H9 (cell line): Measurements from ENCODE around the gene DUSP18. TPM values are rescaled to one million over a fixed set of nuclear protein-coding genes. Genes with fewer than 3 reads are reported as not detected.
A peak's percentile ranks its signal among the peaks of the same experiment; 100 is the strongest.
"Not testable (repeated sequence)": the region's sequence is repeated elsewhere in the genome, so short reads cannot be mapped to it uniquely, and the experiment has no call there.

Experiments
- DNase-seq: peaks from one replicate; pipeline ENCODE4 v3.0.0-alpha.2; 2017
- H2AFZ ChIP-seq: one replicate; pipeline ENCODE4 v1.6.1; 2013; ENCODE audit warnings: mild to moderate bottlenecking, low read length, control low read depth, moderate library complexity
- H2AK5ac ChIP-seq: 2 replicates; pipeline ENCODE4 v1.6.1; 2013; ENCODE audit warnings: low read length, control low read depth, mixed read lengths; ENCODE audit not compliant: insufficient read length
- H2BK120ac ChIP-seq: one replicate; pipeline ENCODE4 v1.6.1; 2013; ENCODE audit warnings: low read depth, mild to moderate bottlenecking, low read length, control low read depth, inconsistent platforms; ENCODE audit not compliant: poor library complexity, severe bottlenecking
- H2BK12ac ChIP-seq: 2 replicates; pipeline ENCODE4 v1.6.1; 2013; ENCODE audit warnings: low read length, control low read depth, mixed read lengths, low read depth; ENCODE audit not compliant: insufficient read length
- H2BK15ac ChIP-seq: 2 replicates; pipeline ENCODE4 v1.6.1; 2013; ENCODE audit warnings: low read depth, low read length, control low read depth
- H2BK20ac ChIP-seq: one replicate; pipeline ENCODE4 v1.6.1; 2013; ENCODE audit warnings: low read depth, mild to moderate bottlenecking, low read length, control low read depth, inconsistent platforms; ENCODE audit not compliant: poor library complexity, severe bottlenecking
- H2BK5ac ChIP-seq: 2 replicates; pipeline ENCODE4 v1.6.1; 2013; ENCODE audit warnings: low read length, control low read depth, mixed read lengths; ENCODE audit not compliant: insufficient read length
- H3K14ac ChIP-seq: 2 replicates; pipeline ENCODE4 v1.6.1; 2013; ENCODE audit warnings: low read length, control low read depth; ENCODE audit not compliant: insufficient read depth
- H3K18ac ChIP-seq: 2 replicates; pipeline ENCODE4 v1.6.1; 2013; ENCODE audit warnings: low read depth, mild to moderate bottlenecking, mixed read lengths, low read length, control low read depth; ENCODE audit not compliant: insufficient read length
- H3K23ac ChIP-seq: 2 replicates; pipeline ENCODE4 v1.6.1; 2013; ENCODE audit warnings: low read length, control low read depth, mixed read lengths, low read depth; ENCODE audit not compliant: insufficient read length
- H3K23me2 ChIP-seq: 2 replicates; pipeline ENCODE4 v1.6.1; 2013; ENCODE audit warnings: low read depth, mild to moderate bottlenecking, mixed read lengths, low read length, control low read depth; ENCODE audit not compliant: insufficient read length, poor library complexity, severe bottlenecking
- H3K27ac ChIP-seq: 2 replicates; pipeline ENCODE4 v1.5.1; 2013; ENCODE audit warnings: low read length, control low read depth, mixed read lengths, low read depth; ENCODE audit not compliant: insufficient read length
- H3K27me3 ChIP-seq: 2 replicates; pipeline ENCODE4 v1.6.1; 2013; ENCODE audit warnings: low read length, control low read depth, inconsistent platforms; ENCODE audit not compliant: insufficient read depth
- H3K4ac ChIP-seq: 2 replicates; pipeline ENCODE4 v1.6.1; 2013; ENCODE audit warnings: low read depth, mild to moderate bottlenecking, control low read depth, inconsistent platforms, low read length, moderate library complexity
- H3K4me1 ChIP-seq: 2 replicates; pipeline ENCODE4 v1.6.1; 2013; ENCODE audit warnings: low read length, control low read depth, inconsistent platforms; ENCODE audit not compliant: insufficient read depth
- H3K4me2 ChIP-seq: 2 replicates; pipeline ENCODE4 v1.6.1; 2013; ENCODE audit warnings: low read length, control low read depth, mixed read lengths; ENCODE audit not compliant: insufficient read length, insufficient read depth
- H3K56ac ChIP-seq: 2 replicates; pipeline ENCODE4 v1.6.1; 2013; ENCODE audit warnings: low read depth, mild to moderate bottlenecking, mixed read lengths, low read length, control low read depth; ENCODE audit not compliant: insufficient read length
- H3K79me1 ChIP-seq: 2 replicates; pipeline ENCODE4 v1.6.1; 2013; ENCODE audit warnings: low read depth, mild to moderate bottlenecking, moderate library complexity, low read length, control low read depth, inconsistent platforms; ENCODE audit not compliant: insufficient read depth, poor library complexity, severe bottlenecking
- H3K79me2 ChIP-seq: 2 replicates; pipeline ENCODE4 v1.6.1; 2013; ENCODE audit warnings: low read length, control low read depth, inconsistent platforms; ENCODE audit not compliant: insufficient read depth
- H3K9ac ChIP-seq: 2 replicates; pipeline ENCODE4 v1.6.1; 2013; ENCODE audit warnings: low read length, control low read depth, mixed read lengths; ENCODE audit not compliant: insufficient read length; ENCODE audit errors: extremely low read depth
- H3K9me3 ChIP-seq: one replicate; pipeline ENCODE4 v1.6.1; 2013; ENCODE audit warnings: low read depth, low read length, inconsistent platforms; ENCODE audit not compliant: control insufficient read depth
- H3T11ph ChIP-seq: one replicate; pipeline ENCODE4 v1.6.1; 2013; ENCODE audit warnings: mild to moderate bottlenecking, low read length, control low read depth, inconsistent platforms
- H4K20me1 ChIP-seq: one replicate; pipeline ENCODE4 v1.6.1; 2013; ENCODE audit not compliant: control insufficient read depth, insufficient read length, insufficient read depth
- H4K5ac ChIP-seq: 2 replicates; pipeline ENCODE4 v1.6.1; 2013; ENCODE audit warnings: low read depth, mild to moderate bottlenecking, mixed read lengths, low read length, control low read depth; ENCODE audit not compliant: insufficient read length
- H4K8ac ChIP-seq: replicated peaks from 2 replicates; pipeline ENCODE4 v1.6.1; 2013; ENCODE audit warnings: low read length, control low read depth, mixed read lengths, low read depth; ENCODE audit not compliant: insufficient read length
- H4K91ac ChIP-seq: 2 replicates; pipeline ENCODE4 v1.6.1; 2013; ENCODE audit warnings: low read depth, mild to moderate bottlenecking, moderate library complexity, mixed read lengths, low read length, control low read depth; ENCODE audit not compliant: insufficient read length
- H3K27ac Mint-ChIP-seq, 3 experiments: 2 replicates in 2 of 3; 3 replicates in 1 of 3; pipeline ENCODE4 v1.8.0; 2020 to 2021; ENCODE audit warnings: mixed read lengths in 3 of 3, mild to moderate bottlenecking in 1 of 3, moderate library complexity in 1 of 3
- H3K27me3 Mint-ChIP-seq: 2 replicates; pipeline ENCODE4 v1.8.0; 2021; ENCODE audit warnings: low read depth, mild to moderate bottlenecking, moderate library complexity, mixed read lengths
- H3K36me3 Mint-ChIP-seq, 3 experiments: 2 replicates in 2 of 3; 3 replicates in 1 of 3; pipeline ENCODE4 v1.8.0; 2020 to 2021; ENCODE audit warnings: low read depth in 3 of 3, mixed read lengths in 3 of 3; ENCODE audit not compliant: insufficient read depth in 1 of 3
- H3K4me1 Mint-ChIP-seq, 2 experiments: 2 replicates each; pipeline ENCODE4 v1.8.0; 2020; ENCODE audit warnings: mixed read lengths in 2 of 2
- H3K4me3 Mint-ChIP-seq, 2 experiments: 2 replicates in 1 of 2; 3 replicates in 1 of 2; pipeline ENCODE4 v1.8.0; 2020 to 2021; ENCODE audit warnings: mild to moderate bottlenecking in 2 of 2, mixed read lengths in 2 of 2, moderate library complexity in 1 of 2
- H3K9me3 Mint-ChIP-seq, 2 experiments: 2 replicates in 1 of 2; 3 replicates in 1 of 2; pipeline ENCODE4 v1.8.0; 2020; ENCODE audit warnings: mild to moderate bottlenecking in 2 of 2, mixed read lengths in 2 of 2, moderate library complexity in 1 of 2
- CTCF ChIP-seq: fragments of 200-600 bp; sonication (generic); conservative IDR thresholded peaks from 3 replicates; pipeline ENCODE4 v1.8.0; 2021; ENCODE audit warnings: antibody characterized with exemption, mild to moderate bottlenecking
- WGBS: extraction: QIAGEN DNeasy Blood & Tissue Kit; methylation state at CpG from one replicate; pipeline ENCODE4 v1.1.7; 2013; ENCODE audit warnings: missing lambda C conversion rate, low lambda C conversion rate, mixed read lengths; ENCODE audit not compliant: insufficient read length; ENCODE audit errors: extremely low coverage; 5-methylcytosine and 5-hydroxymethylcytosine counted together
- total RNA-seq: library from RNA; stranded (reverse); gene quantifications from 2 replicates; pipeline ENCODE4 v1.2.1, GENCODE V29; 2021

DUSP18 gene
- total RNA-seq, 1 experiment from 2014 or later = 2.6 TPM

DNA sequence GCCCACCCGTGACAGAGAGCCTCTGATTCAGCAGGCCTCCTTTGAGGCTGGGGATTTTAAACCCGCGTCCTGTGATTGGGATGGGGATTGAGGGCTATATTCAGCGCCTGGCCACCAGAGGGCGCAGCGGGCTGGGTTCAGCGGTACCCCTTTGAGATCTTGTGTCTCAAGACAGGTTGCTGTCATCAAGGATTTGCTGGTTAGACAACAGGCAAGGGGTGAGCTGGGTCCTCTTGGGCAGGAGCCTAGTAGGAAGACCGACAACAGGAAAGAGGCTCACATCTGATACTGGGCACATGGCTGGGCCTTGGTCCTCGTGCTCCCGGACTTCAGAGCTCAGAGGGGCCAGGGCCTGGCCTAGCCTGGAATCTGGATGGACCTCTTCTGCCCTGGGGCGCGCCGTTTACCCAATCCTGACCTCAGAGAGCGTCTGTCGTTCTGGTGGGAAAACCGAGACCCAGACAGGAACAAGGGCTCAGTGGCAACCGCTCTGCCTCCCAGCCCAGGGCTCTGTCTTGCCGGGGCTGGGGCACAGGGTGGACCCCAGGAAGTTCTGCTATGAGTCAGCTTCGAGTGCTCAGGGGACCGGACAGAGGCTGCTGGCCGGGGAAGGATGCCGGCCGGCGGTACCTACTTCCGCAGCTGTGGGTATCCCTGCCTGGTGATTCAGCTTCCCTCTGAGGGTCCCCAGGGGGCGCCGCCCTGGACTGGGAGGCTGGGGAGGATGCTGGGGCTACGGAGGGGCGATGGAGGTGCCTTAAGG lies 33.0 kb downstream of the DUSP18 start:
- H4K8ac ChIP-seq = no peak overlapping the region
- no peak overlapping the region for H3T11ph ChIP-seq
- no peak overlapping the region for H3K23ac ChIP-seq
- no peaks in the 10 kb centered on the region for H3K79me1 ChIP-seq
- no peak overlapping the region for H4K91ac ChIP-seq
- H4K5ac ChIP-seq = no peak overlapping the region
- no CpG with 5 or more reads among the region's 29 CpGs for WGBS
- no peaks in the 10 kb centered on the region for H3K79me2 ChIP-seq
- peak overlapping the region; percentile 50 for H3K4me2 ChIP-seq
- no peak overlapping the region for H2BK15ac ChIP-seq
- no peak overlapping the region for H2AK5ac ChIP-seq
- H2BK120ac ChIP-seq = no peak overlapping the region
- peaks cover 12% of the 10 kb centered on the region for H3K23me2 ChIP-seq
- no peak overlapping the region for H3K27ac ChIP-seq
- no peaks in the 10 kb centered on the region for H3K9me3 ChIP-seq
- peak; percentile 94 for TF ChIP-seq CTCF
- no peak overlapping the region for H2BK12ac ChIP-seq
- no peaks in the 10 kb centered on the region for H4K20me1 ChIP-seq
- no peak overlapping the region for H3K14ac ChIP-seq
- no peak overlapping the region for H2AFZ ChIP-seq
- no peak overlapping the region for H3K18ac ChIP-seq
- H2BK20ac ChIP-seq = no peak overlapping the region
- H3K4ac ChIP-seq = no peak overlapping the region
- no peak overlapping the region; a peak in 1 of 7 replicates for H3K27ac Mint-ChIP-seq
- no peak overlapping the region for H3K9ac ChIP-seq
- H3K4me1 ChIP-seq = no peaks in the 10 kb centered on the region; the same call in 1 of the 2 replicates
- no peaks in the 10 kb centered on the region; the same call in 1 of the 2 replicates for H3K27me3 ChIP-seq
- peaks cover 10% of the 10 kb centered on the region for H3K27me3 Mint-ChIP-seq
- H2BK5ac ChIP-seq = no peak overlapping the region
- H3K9me3 Mint-ChIP-seq = peaks cover 12 to 16% of the 10 kb centered on the region in 2 experiments
- H3K4me1 Mint-ChIP-seq = peaks cover 24 to 31% of the 10 kb centered on the region in 2 experiments
- H3K56ac ChIP-seq = no peak overlapping the region
- peak overlapping the region; percentile 59 to 73 for H3K4me3 Mint-ChIP-seq
- DNase-seq = peak; percentile 90
- H3K36me3 Mint-ChIP-seq = peaks cover 8 to 20% (median 15%) of the 10 kb centered on the region in 3 experiments; a peak in 6 of 7 replicates

DNA sequence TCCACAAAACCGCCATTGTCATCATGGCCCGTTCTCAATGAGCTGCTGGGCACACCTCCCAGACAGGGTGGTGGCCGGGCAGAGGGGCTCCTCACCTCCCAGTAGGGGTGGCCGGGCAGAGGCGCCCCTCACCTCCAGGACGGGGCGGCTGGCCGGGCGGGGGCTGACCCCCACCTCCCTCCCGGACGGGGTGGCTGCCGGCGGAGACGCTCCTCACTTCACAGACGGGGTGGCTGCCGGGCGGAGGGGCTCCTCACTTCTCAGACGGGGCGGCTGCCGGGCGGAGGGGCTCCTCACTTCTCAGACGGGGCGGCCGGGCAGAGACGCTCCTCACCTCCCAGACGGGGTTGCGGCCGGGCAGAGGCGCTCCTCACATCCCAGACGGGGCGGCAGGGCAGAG lies 36.2 kb downstream of the DUSP18 start:
- H2AFZ ChIP-seq, H4K8ac ChIP-seq, H3K27me3 Mint-ChIP-seq, H3K4ac ChIP-seq, H2BK5ac ChIP-seq, H2BK20ac ChIP-seq, H3T11ph ChIP-seq, H3K4me2 ChIP-seq, H3K27ac Mint-ChIP-seq, H3K79me1 ChIP-seq, H3K79me2 ChIP-seq, H2AK5ac ChIP-seq, H3K56ac ChIP-seq, H3K4me1 ChIP-seq, H4K91ac ChIP-seq, H3K4me3 Mint-ChIP-seq, H3K14ac ChIP-seq, H3K27me3 ChIP-seq, H2BK120ac ChIP-seq, H3K27ac ChIP-seq, H3K23ac ChIP-seq, H2BK15ac ChIP-seq, H3K9ac ChIP-seq, H4K20me1 ChIP-seq, H3K18ac ChIP-seq, H4K5ac ChIP-seq, H3K9me3 ChIP-seq, H2BK12ac ChIP-seq, DNase-seq: not testable (repeated sequence)
- Mint-ChIP-seq H3K9me3 (peaks cover 8 to 11% of the 10 kb centered on the region in 2 experiments), H3K36me3 (peaks cover 2 to 11% (median 7%) of the 10 kb centered on the region in 3 experiments; a peak in 6 of 7 replicates), H3K4me1 (peaks cover 14 to 17% of the 10 kb centered on the region in 2 experiments)
- H3K23me2 ChIP-seq = peaks cover 12% of the 10 kb centered on the region
- WGBS = no CpG with 5 or more reads among the region's 31 CpGs
